ENCODE results near the gene PGGHG.
"Not testable (repeated sequence)": the region's sequence is repeated elsewhere in the genome, so short reads cannot be mapped to it uniquely, and the experiment has no call there.

PGGHG gene

DNA sequence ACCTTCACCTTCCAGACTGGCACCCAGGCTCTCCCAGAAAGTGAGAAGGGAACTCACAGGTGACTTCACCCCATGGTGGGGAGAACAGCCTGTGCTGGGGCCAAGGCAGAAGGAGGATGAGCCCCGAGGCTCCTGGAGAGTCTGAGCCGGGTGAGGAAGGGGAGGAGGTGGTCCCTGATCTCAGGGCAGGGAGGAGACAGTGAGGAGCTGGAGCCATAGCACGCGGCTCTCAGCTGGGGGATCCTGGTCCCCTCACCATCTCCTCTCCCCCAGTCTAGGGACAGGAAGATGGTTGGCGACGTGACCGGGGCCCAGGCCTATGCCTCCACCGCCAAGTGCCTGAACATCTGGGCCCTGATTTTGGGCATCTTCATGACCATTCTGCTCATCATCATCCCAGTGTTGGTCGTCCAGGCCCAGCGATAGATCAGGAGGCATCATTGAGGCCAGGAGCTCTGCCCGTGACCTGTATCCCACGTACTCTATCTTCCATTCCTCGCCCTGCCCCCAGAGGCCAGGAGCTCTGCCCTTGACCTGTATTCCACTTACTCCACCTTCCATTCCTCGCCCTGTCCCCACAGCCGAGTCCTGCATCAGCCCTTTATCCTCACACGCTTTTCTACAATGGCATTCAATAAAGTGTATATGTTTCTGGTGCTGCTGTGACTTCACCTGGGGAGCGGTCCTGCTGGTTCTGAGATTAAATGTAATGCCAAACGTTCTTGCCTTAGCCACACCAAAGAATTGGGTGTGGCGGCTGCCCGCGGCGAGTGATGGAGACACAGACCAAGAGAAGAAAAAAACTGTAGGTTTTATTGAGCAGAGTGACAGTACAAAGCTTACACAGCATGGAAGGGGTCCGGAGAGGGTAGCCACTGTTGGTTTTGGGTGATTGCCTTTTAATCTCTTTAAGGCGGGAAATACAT, 20.1 kb downstream of the PGGHG start:
- H3K4me3 ChIP-seq (ENCODE audit: low read length); DNase-seq (ENCODE audit: low read depth, low spot score): not testable (repeated sequence)

DNA sequence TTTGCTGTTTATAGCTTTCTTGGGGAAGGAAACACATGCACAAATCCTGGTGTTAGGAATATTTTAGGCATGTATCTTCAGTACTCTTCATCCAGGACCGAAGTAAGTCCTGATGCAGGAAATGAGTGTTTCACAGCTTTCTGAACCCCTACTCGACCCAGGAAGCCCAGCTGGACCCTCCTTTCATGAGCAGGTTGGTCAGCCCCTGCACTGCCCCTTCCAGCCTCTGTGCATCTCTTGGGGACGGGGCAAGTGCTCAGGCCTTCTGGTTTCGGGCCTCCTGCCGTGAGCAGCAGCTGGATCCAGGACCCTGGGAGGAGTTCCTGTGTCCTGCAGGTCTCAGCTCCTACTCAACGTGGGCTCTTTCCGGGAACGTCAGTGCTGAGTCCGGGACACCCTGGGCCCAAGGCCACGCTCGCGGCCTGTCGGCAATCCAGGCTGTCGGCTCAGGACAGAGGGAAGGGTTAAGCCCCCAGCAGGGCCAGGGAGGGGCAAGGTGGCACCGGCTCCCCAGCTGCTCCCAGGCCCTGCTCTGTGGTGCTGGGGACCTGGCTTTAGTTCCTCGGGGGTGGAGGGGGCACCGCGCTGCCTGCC, 21.1 kb downstream of the PGGHG start:
- not testable (repeated sequence) for DNase-seq (ENCODE audit: low read depth, low spot score); H3K4me3 ChIP-seq (ENCODE audit: low read length)

DNA sequence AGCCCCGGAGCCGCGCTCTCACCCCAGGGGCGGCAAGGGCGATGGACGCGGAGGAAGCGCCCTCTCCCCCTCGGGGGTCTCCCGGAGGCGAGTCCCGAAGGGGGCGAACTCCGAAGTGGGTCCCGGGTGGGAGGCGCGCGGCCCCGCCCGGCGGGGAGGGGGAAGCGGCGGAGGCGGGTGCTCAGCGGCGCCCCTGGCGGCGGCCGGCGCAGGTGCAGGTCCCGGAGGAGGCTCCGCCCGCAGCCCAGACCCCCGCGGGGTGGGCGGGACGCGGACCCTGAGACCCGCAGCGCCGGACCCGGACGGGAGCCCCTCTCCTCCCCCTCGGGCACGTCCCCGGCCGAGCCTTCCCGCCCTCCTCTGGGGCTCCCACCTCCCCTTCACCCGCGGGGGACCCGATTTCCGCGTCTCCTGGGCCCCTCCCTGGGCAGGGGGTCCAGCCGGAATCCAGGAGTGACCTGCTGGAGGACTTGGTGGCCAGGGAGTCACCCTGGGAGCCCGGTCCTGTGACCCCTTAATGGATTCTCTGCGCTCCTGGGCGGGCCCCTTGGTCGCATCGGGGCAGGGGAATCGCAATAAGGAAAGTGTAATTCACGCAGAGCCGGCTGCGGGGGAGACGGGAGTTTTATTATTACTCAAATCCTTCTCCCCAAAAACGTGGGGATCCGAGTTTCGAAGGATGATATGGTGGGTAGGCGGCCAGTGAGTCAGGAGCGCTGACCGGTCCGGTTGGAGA, 22.3 kb downstream of the PGGHG start:
- not testable (repeated sequence) for DNase-seq (ENCODE audit: low read depth, low spot score); H3K4me3 ChIP-seq (ENCODE audit: low read length)

DNA sequence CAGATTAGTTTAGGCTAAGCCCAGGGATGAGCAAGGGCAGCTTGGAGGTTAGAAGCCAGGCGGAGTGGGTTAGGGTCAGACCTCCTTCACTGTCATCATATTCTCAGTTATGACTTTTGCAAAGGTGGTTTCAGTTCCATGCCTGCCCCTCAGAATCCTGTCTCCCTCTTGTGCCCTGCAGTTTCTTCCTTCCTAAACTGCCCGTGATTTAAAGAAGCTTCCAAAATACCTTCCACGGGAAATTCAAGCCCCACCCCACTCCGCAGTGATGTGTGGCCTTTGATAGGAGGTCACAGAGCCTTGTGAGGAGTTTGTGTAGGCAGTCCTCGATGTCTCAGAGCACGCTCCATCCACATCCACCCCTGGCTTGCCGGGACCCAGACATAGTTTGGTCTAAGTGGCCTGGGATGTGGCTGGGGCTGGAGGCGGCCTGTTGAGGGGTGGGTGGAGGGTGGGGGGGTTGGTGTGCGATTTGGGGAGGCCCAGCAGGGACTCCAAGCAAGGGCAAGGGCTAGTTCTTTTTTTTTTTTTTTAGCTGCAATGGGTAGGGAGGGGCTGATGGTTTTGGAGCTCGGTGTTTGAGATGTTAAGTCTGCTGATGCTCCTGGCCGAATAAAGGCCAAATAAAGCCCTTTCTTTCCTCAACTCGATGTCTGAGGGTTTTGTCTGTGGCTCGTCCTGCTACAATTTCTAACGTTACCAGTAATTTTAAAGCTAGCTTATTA, 23.3 kb downstream of the PGGHG start:
- DNase-seq (ENCODE audit: low read depth, low spot score) = no peak
- no peak overlapping the region for H3K4me3 ChIP-seq (ENCODE audit: low read length)

- DNase-seq (ENCODE audit: low read depth, low spot score) = no peak
- H3K4me3 ChIP-seq (ENCODE audit: low read length) = peak overlapping the region; percentile 56
These were observed 24.4 kb downstream of the PGGHG start for GRCh38 chr11:313304-313786.

DNA sequence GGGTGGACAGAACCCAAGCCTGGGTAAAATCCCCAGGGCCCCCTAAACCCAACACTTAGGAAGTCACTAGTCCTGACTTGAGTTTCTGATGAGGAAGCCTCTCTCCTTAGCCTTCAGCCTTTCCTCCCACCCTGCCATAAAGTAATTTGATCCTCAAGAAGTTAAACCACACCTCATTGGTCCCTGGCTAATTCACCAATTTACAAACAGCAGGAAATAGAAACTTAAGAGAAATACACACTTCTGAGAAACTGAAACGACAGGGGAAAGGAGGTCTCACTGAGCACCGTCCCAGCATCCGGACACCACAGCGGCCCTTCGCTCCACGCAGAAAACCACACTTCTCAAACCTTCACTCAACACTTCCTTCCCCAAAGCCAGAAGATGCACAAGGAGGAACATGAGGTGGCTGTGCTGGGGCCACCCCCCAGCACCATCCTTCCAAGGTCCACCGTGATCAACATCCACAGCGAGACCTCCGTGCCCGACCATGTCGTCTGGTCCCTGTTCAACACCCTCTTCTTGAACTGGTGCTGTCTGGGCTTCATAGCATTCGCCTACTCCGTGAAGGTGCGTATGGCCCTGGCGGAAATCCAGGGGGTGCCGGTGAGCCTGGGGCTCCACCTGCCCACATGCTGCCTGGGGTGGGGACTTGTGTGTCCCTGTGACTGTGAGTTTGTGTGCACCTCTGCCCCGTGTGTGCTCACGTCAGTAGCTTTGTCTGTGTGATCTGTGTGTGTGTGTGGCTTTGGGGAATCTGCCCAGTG, 25.0 kb downstream of the PGGHG start, which contains the start of gene IFITM1:
Gene IFITM1, plus strand, starts transcription at position 254 of the 767 bp plus-strand sequence. Its CDS starts 131 bp downstream, at position 385.
- peak; percentile 82 for DNase-seq (ENCODE audit: low read depth, low spot score)

DNA sequence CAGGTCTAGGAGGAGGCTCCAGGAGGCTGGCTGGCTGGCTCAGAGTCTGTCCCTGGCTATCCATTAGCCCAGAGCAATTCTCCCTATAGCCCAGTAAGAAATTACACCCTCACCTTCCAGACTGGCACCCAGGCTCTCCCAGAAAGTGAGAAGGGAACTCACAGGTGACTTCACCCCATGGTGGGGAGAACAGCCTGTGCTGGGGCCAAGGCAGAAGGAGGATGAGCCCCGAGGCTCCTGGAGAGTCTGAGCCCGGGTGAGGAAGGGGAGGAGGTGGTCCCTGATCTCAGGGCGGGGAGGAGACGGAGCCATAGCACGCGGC, 25.6 kb downstream of the PGGHG start:
- H3K4me3 ChIP-seq (ENCODE audit: low read length) = peak overlapping the region; percentile 56
- not testable (repeated sequence) for DNase-seq (ENCODE audit: low read depth, low spot score)

More for the DNA sequence above, 25.0 kb downstream of the PGGHG start, which contains the start of gene IFITM1:
- H3K4me3 ChIP-seq (ENCODE audit: low read length) = peak within 1 kb of the TSS; percentile 56

GRCh38 chr11:315051-315481, 26.1 kb downstream of the PGGHG start:
- no peak for DNase-seq (ENCODE audit: low read depth, low spot score)
- H3K4me3 ChIP-seq (ENCODE audit: low read length) = no peak overlapping the region

GRCh38 chr11:315516-315994, 26.6 kb downstream of the PGGHG start:
- H3K4me3 ChIP-seq (ENCODE audit: low read length) = no peak overlapping the region
- no peak for DNase-seq (ENCODE audit: low read depth, low spot score)

GRCh38 chr11:316031-316701, 27.2 kb downstream of the PGGHG start:
- no peak for DNase-seq (ENCODE audit: low read depth, low spot score)
- H3K4me3 ChIP-seq (ENCODE audit: low read length) = no peak overlapping the region

DNA sequence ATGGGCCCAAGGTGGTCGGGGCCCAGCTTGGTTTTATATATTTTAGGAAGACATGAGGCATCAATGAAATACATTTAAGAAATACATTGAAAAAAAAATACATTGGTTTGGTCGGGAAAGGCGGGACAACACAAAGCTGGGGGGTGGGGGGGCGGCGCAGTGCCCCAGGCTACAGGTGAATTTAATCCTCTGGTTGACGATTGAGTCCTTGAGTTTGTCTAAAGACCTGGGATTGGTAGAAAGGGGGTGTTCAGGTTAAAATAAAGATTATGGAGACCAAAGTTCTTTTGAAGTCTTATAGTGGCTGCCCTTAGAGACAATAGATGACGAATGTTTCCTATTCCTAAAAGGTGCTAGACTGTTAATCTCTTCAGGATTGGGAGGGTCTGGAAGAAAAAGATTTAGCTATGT, 28.0 kb downstream of the PGGHG start:
- DNase-seq (ENCODE audit: low read depth, low spot score) = no peak
- H3K4me3 ChIP-seq (ENCODE audit: low read length) = no peak overlapping the region

- DNase-seq (ENCODE audit: low read depth, low spot score); H3K4me3 ChIP-seq (ENCODE audit: low read length): not testable (repeated sequence)
These were observed 28.9 kb downstream of the PGGHG start for GRCh38 chr11:317668-318404.

- H3K4me3 ChIP-seq (ENCODE audit: low read length) = peak overlapping the region; percentile 34
- DNase-seq (ENCODE audit: low read depth, low spot score) = not testable (repeated sequence)
These were observed 29.6 kb downstream of the PGGHG start for GRCh38 chr11:318405-319120.

- DNase-seq (ENCODE audit: low read depth, low spot score) = not testable (repeated sequence)
- H3K4me3 ChIP-seq (ENCODE audit: low read length) = peak overlapping the region; percentile 34
These were observed 30.4 kb downstream of the PGGHG start for GRCh38 chr11:319121-319887.

GRCh38 chr11:319888-320273, 31.0 kb downstream of the PGGHG start:
- not testable (repeated sequence) for H3K4me3 ChIP-seq (ENCODE audit: low read length); DNase-seq (ENCODE audit: low read depth, low spot score)

GRCh38 chr11:324156-324555, 35.2 kb downstream of the PGGHG start:
- no peak for DNase-seq (ENCODE audit: low read depth, low spot score)
- no peak overlapping the region for H3K4me3 ChIP-seq (ENCODE audit: low read length)
